ENCODE results near the gene MYO1D. TPM values are rescaled to one million over a fixed set of nuclear protein-coding genes. Genes with fewer than 3 reads are reported as not detected.
A peak's percentile ranks its signal among the peaks of the same experiment; 100 is the strongest.
"Not testable (repeated sequence)": the region's sequence is repeated elsewhere in the genome, so short reads cannot be mapped to it uniquely, and the experiment has no call there.

Gene MYO1D
- total RNA-seq, 1 donor: 160 TPM

DNA sequence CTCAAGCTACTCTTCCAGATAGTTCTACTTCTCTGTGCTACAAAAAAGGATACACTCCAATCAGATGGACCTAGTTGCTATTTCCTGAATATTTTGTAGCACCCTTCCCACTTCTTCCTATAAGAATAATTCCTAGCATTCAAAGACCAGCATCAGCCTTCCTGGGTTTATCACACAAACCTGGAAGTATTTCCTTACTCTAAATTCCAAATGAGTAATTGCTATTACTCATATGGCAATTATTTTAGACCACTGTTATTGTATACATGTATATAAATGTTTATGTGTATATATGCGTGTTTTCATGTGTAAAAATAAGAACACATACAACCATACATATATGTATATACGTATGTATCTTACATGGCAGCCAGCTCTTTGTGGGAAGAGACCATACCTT is 130.6 kb downstream of the MYO1D start:
- TF ChIP-seq, protein P1, sequence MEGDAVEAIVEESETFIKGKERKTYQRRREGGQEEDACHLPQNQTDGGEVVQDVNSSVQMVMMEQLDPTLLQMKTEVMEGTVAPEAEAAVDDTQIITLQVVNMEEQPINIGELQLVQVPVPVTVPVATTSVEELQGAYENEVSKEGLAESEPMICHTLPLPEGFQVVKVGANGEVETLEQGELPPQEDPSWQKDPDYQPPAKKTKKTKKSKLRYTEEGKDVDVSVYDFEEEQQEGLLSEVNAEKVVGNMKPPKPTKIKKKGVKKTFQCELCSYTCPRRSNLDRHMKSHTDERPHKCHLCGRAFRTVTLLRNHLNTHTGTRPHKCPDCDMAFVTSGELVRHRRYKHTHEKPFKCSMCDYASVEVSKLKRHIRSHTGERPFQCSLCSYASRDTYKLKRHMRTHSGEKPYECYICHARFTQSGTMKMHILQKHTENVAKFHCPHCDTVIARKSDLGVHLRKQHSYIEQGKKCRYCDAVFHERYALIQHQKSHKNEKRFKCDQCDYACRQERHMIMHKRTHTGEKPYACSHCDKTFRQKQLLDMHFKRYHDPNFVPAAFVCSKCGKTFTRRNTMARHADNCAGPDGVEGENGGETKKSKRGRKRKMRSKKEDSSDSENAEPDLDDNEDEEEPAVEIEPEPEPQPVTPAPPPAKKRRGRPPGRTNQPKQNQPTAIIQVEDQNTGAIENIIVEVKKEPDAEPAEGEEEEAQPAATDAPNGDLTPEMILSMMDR (IDR thresholded peaks at IDR 0.05; ENCODE audit: extremely low read depth, low read depth, low read length): no peak
- Histone ChIP-seq H3K4me1 (ENCODE audit: insufficient read depth, low read length) (peaks cover 2% of the 10 kb centered on the region), H3K4me3 (ENCODE audit: insufficient read depth, low read length) (no peak overlapping the region), H4K20me1 (ENCODE audit: insufficient read depth, low read length) (no peaks in the 10 kb centered on the region), H3K36me3 (ENCODE audit: insufficient read depth, low read length) (no peaks in the 10 kb centered on the region), H3K27ac (ENCODE audit: low read depth, low read length) (no peak overlapping the region), H3K79me2 (ENCODE audit: insufficient read depth, low read length) (no peaks in the 10 kb centered on the region), H3K4me2 (ENCODE audit: insufficient read depth, low read length) (no peak overlapping the region), H2AFZ (ENCODE audit: low read length) (no peak overlapping the region), H3K27me3 (ENCODE audit: insufficient read depth, low read length) (no peaks in the 10 kb centered on the region), H3K9me3 (ENCODE audit: low read depth, low read length) (no peaks in the 10 kb centered on the region)
- DNase-seq (ENCODE audit: insufficient read length, low spot score, missing footprints): no peak

DNA sequence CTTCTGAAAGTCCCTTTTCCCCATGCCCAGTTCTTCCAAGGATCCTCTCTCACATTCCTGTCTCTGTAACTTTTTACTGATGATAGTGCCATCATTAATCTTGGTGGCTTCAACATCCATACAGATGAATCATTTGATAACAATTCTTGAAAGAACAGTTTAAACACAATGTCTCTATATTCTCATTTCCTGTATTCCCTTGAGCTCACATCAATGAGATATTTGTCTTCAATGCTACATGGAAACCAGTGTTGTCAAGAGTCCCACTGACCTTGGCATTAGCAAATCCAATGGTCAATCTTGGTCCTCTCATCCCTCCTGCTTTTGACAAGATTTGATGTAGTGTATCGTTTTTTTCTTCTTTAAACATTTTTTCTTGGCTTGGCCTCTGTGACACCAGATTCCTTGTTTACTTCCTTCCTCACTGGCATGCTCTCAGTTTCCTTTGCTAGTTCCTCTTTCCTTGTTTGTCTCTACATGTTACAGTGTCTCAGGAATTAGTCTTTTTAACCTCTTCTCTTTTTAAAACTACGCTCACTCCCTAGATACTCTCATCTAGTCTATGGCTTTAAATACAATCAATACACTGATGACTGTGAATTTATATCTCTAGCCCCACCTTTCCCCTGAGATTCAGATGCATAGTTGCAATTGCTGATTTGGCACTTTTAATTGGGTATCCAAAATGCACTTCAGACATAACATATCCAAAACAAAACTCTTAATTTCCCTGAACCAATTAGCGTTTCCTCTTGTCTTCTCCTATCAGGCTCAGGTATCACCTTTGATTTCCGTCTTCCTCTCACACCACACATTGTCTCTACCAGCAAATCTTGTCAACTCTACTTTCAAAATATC is 134.0 kb downstream of the MYO1D start:
- no peaks in the 10 kb centered on the region for H3K36me3 ChIP-seq (ENCODE audit: insufficient read depth, low read length)
- H4K20me1 ChIP-seq (ENCODE audit: insufficient read depth, low read length): no peaks in the 10 kb centered on the region
- no peak overlapping the region for H3K4me2 ChIP-seq (ENCODE audit: insufficient read depth, low read length)
- TF ChIP-seq, protein P1 (IDR thresholded peaks at IDR 0.05; ENCODE audit: extremely low read depth, low read depth, low read length): no peak
- H3K27me3 ChIP-seq (ENCODE audit: insufficient read depth, low read length): no peaks in the 10 kb centered on the region
- H3K4me3 ChIP-seq (ENCODE audit: insufficient read depth, low read length): no peak overlapping the region
- H3K79me2 ChIP-seq (ENCODE audit: insufficient read depth, low read length): no peaks in the 10 kb centered on the region
- H2AFZ ChIP-seq (ENCODE audit: low read length): no peak overlapping the region
- DNase-seq (ENCODE audit: insufficient read length, low spot score, missing footprints): peak; percentile 57
- H3K9me3 ChIP-seq (ENCODE audit: low read depth, low read length): no peaks in the 10 kb centered on the region
- H3K27ac ChIP-seq (ENCODE audit: low read depth, low read length): no peak overlapping the region
- H3K4me1 ChIP-seq (ENCODE audit: insufficient read depth, low read length): peaks cover 2% of the 10 kb centered on the region

DNA sequence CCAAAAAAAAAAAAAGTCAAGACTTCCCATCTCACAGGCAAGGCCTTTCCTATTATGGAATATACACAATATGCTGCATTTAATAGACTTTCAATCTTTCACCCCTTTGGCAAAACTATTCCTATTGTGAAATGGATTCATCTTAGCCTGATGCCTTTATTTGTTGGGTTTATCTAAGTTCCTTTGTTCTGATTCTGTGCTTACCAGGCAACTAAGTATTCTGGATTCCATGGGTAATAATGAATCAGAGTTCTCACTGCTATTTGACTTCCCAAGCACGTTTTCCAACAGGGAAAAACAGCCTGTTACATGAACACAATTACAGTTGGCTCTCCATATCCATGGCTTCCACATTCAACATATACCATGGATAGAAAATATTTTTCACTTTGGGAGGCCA is 135.5 kb downstream of the MYO1D start:
- no peaks in the 10 kb centered on the region for H3K79me2 ChIP-seq (ENCODE audit: insufficient read depth, low read length)
- no peak overlapping the region for H3K4me2 ChIP-seq (ENCODE audit: insufficient read depth, low read length)
- no peaks in the 10 kb centered on the region for H4K20me1 ChIP-seq (ENCODE audit: insufficient read depth, low read length)
- no peak overlapping the region for H2AFZ ChIP-seq (ENCODE audit: low read length)
- H3K27me3 ChIP-seq (ENCODE audit: insufficient read depth, low read length): no peaks in the 10 kb centered on the region
- no peaks in the 10 kb centered on the region for H3K36me3 ChIP-seq (ENCODE audit: insufficient read depth, low read length)
- TF ChIP-seq, protein P1 (IDR thresholded peaks at IDR 0.05; ENCODE audit: extremely low read depth, low read depth, low read length): no peak
- H3K9me3 ChIP-seq (ENCODE audit: low read depth, low read length): no peaks in the 10 kb centered on the region
- DNase-seq (ENCODE audit: insufficient read length, low spot score, missing footprints): peak; percentile 56
- H3K4me1 ChIP-seq (ENCODE audit: insufficient read depth, low read length): no peaks in the 10 kb centered on the region
- no peak overlapping the region for H3K4me3 ChIP-seq (ENCODE audit: insufficient read depth, low read length)
- H3K27ac ChIP-seq (ENCODE audit: low read depth, low read length): no peak overlapping the region

DNA sequence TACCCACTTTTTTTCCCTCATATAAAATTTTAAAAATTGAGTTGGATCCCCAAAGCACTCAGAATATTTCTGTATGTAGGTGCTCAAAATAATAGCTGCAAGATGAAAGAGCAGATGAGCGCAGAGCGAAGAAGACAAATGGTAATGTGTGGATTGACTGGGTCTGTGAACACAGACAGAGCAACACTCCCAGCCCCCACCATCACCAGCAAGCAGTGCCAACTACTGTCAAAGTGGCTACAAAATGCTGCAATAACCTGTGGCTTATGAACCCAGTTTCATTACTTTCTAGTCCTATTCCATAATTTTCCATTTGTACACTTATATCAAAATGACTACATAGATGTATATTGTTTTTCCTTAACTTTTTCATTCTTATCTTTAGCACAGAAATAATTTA is 137.2 kb downstream of the MYO1D start:
- no peaks in the 10 kb centered on the region for H3K79me2 ChIP-seq (ENCODE audit: insufficient read depth, low read length)
- H3K27ac ChIP-seq (ENCODE audit: low read depth, low read length): no peak overlapping the region
- H4K20me1 ChIP-seq (ENCODE audit: insufficient read depth, low read length): no peaks in the 10 kb centered on the region
- no peaks in the 10 kb centered on the region for H3K27me3 ChIP-seq (ENCODE audit: insufficient read depth, low read length)
- no peak for DNase-seq (ENCODE audit: insufficient read length, low spot score, missing footprints)
- no peak overlapping the region for H3K4me3 ChIP-seq (ENCODE audit: insufficient read depth, low read length)
- no peaks in the 10 kb centered on the region for H3K36me3 ChIP-seq (ENCODE audit: insufficient read depth, low read length)
- no peaks in the 10 kb centered on the region for H3K4me1 ChIP-seq (ENCODE audit: insufficient read depth, low read length)
- no peaks in the 10 kb centered on the region for H3K9me3 ChIP-seq (ENCODE audit: low read depth, low read length)
- H2AFZ ChIP-seq (ENCODE audit: low read length): no peak overlapping the region
- H3K4me2 ChIP-seq (ENCODE audit: insufficient read depth, low read length): no peak overlapping the region
- TF ChIP-seq, protein P1 (IDR thresholded peaks at IDR 0.05; ENCODE audit: extremely low read depth, low read depth, low read length): no peak

DNA sequence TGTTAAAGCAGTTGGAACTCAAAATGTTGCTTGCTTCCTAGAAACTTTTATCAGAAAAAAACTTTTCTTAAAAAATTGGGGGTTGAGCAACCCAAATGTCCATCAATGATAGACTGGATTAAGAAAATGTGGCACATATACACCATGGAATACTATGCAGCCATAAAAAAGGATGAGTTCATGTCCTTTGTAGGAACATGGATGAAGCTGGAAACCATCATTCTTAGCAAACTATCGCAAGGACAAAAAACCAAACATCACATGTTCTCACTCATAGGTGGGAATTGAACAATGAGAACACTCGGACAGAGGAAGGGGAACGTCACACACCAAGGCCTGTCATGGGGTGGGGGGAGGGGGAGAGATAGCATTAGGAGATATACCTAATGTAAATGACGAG is 137.8 kb downstream of the MYO1D start:
- H3K27ac ChIP-seq (ENCODE audit: low read depth, low read length); H4K20me1 ChIP-seq (ENCODE audit: insufficient read depth, low read length); H2AFZ ChIP-seq (ENCODE audit: low read length); H3K27me3 ChIP-seq (ENCODE audit: insufficient read depth, low read length); H3K36me3 ChIP-seq (ENCODE audit: insufficient read depth, low read length); H3K9me3 ChIP-seq (ENCODE audit: low read depth, low read length); H3K4me1 ChIP-seq (ENCODE audit: insufficient read depth, low read length); H3K4me2 ChIP-seq (ENCODE audit: insufficient read depth, low read length); DNase-seq (ENCODE audit: insufficient read length, low spot score, missing footprints); H3K79me2 ChIP-seq (ENCODE audit: insufficient read depth, low read length); H3K4me3 ChIP-seq (ENCODE audit: insufficient read depth, low read length): not testable (repeated sequence)

Data from osteoblast (primary cell).